ENCODE measurements around the gene CPED1.
"Not testable (repeated sequence)": the region's sequence is repeated elsewhere in the genome, so short reads cannot be mapped to it uniquely, and the experiment has no call there.

Gene CPED1

DNA sequence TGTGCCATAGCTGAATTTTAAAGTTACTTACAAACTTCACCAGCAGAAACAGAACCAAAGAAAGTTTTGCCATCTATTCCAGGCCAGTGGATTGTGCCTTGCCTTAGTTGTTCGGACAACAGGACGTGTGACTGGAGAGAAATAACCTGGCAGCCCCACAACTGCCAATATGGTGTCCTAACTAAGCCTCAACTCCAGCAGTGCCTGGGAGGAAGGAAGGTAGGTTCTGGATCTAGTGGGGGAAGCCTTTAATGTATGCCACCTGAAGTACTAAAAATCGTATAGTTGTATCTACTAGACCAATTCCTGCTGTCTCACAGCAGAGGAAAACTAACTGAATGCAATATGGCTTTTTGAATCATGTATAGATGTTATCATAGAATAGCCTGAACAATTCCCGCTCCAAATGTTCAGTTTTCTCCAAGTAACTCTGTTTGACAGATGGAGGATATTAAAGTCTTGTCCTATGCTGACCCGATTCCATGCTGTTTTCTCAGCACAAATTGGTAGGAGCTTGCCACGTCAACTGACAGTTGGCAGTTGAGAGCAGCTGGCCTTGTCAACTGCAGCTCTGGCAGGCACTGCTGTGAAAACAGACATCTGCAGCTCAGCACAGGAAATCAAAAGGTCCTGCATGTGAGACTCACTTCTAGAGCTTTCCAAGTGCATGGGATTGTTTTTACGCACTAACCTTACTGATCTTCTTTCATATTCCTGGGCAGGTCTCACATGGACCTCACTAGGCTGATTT lies 255.8 kb downstream of the CPED1 start:
- no peak for DNase-seq (ENCODE audit: low read depth in 2 of 2)

DNA sequence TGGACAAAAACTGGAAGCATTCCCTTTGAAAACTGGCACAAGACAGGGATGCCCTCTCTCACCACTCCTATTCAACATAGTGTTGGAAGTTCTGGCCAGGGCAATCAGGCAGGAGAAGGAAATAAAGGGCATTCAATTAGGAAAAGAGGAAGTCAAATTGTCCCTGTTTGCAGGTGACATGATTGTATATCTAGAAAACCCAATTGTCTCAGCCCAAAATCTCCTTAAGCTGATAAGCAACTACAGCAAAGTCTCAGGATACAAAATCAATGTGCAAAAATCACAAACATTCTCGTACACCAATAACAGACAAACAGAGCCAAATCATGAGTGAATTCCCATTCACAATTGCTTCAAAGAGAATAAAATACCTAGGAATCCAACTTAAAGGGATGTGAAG lies 262.9 kb downstream of the CPED1 start:
- not testable (repeated sequence) for DNase-seq (ENCODE audit: low read depth in 2 of 2)

DNA sequence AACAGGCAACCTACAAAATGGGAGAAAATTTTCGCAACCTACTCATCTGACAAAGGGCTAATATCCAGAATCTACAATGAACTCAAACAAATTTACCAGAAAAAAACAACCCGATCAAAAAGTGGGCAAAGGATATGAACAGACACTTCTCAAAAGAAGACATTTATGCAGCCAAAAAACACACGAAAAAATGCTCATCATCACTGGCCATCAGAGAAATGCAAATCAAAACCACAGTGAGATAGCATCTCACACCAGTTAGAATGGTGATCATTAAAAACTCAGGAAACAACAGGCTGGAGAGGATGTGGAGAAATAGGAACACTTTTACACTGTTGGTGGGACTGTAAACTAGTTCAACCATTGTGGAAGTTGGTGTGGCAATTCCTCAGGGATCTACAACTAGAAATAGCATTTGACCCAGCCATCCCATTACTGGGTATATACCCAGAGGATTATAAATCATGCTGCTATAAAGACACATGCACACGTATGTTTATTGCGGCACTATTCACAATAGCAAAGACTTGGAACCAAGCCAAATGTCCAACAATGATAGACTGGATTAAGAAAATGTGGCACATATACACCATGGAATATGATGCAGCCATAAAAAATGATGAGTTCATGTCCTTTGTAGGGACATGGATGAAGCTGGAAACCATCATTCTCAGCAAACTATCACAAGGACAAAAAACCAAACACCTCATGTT lies 264.2 kb downstream of the CPED1 start:
- DNase-seq (ENCODE audit: low read depth in 2 of 2), result not testable (repeated sequence)

DNA sequence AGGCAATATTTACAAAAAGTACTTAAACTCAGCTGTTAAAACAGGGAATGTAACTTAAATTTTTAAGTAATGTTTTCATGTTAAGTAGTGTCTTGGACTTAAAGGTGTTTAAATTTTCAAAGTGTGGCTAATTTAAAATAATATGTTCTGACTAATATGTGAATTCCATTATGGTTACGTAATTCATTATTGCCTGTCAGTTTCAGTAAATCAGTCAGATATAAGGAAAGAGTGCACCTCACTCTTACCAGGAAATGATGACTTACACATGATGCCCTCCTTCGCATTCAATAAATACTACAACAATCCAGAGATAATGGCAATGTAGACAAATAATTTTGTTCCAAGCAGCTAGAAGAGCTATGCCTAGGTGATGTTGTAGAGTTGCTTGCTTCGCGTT lies 271.3 kb downstream of the CPED1 start:
- DNase-seq (ENCODE audit: low read depth in 2 of 2), result no peak

DNA sequence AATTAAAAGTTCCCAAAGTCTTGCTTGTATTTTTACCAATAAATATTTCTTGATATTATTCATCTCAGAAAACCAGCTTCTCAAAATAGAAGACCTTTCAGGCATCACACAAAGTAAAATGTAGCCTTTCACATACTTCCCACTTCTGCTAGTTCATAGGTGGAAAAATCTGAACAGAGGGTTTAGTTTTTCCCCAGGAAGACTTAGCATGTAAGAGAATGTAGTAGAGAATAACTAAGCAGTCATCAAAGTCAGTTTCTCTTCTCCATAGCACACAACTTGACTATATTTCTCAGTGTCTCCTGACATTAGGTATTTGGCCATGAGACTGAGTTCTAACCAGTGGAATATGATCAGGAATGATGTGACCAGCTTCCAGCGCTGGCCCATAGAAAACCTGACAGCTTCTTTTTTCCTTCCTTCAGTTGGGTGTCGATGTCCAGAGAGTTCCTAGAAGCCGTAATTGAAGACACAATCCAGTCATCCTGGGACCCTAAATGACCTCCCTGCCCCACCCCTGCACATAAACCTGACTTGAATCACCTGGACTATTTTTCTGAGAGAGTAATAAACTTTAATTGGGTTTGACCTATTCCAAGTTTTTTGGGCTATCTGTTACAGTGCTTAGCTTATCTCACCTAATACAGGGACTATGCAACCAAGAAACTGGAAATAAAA lies 272.8 kb downstream of the CPED1 start:
- no peak for DNase-seq (ENCODE audit: low read depth in 2 of 2)

DNA sequence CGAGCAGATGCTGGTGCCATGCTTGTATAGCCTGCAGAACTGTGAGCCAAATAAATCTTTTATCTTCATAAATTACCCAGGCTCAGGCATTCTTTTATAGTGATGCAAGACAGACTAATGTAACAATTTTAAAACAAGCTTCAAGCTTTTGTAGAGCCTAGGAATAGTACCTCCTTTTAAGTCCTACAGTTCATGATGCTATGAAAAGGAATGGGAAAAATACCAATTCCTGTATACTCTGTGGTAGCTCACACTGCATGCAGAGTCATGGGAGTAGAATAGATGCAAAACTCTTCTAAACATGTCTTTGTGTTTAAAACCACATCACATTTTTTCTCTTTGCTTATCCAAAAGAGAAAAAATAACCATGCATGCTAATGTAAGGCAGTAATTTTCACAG lies 273.7 kb downstream of the CPED1 start:
- DNase-seq (ENCODE audit: low read depth in 2 of 2), result no peak

DNA sequence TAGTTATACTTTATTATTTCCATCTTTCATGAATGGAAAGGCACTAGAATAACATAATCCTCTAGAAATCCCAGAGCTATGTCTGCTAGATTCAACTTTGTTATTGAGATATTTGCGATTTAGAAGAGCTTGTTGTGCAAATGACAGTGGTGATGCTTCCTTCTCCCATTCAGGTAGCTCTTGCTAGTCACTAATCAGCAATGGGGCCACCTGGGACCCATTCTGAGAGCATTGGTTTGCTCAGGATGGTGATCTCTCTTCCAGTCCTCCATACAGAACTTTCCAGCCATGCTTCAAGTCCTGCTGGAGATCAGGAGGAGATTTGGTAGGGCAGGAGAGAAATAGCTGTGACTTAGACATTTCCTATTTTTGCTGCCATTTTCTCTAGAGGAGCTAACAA lies 274.5 kb downstream of the CPED1 start:
- no peak for DNase-seq (ENCODE audit: low read depth in 2 of 2)

DNA sequence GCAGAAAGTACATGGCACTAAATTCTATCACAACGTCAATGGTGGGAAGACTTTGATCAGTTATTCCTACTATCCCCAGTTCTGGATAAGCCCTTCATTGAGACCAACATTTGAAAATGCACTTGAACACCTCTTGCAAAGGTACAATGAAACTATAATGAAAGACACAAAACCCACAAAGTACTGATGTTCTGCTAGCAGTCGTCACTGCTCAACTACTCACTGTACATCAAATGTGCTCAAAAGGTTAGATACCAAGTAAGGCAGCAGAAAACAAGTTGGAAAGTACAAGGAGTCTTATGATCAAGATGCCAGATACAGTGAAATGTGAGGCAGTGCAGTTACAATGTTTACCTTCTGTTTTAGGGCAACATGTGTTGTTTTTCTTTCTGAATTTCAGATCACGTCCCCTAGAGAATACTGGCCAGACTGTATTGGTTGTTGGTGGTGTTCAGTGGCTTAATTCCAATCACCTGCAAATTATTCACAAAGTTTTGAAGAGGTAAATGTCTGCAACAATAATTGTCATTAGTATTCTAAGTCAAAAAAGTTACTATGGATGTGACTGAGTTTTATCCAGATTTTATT lies 277.9 kb downstream of the CPED1 start:
- no peak for DNase-seq (ENCODE audit: low read depth in 2 of 2)

DNA sequence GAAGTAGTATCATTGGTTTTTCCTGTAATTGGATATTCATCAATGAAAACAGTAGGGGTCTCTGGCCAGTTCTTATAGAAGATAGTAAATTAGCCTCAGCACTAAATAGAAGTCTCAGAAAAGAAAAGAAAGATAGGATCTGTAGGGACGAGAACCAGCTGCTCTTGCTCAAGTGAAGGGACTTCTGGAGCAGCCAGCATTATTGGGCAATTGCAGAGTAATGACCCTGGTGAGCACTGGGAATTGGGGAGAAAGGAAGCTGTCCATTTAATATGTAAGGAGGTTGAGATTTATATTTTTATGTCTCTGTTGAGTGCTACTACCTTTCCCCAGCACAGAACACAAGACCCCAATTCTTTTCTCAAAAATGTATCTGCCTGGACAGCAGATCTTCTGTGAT lies 279.1 kb downstream of the CPED1 start:
- no peak for DNase-seq (ENCODE audit: low read depth in 2 of 2)

DNA sequence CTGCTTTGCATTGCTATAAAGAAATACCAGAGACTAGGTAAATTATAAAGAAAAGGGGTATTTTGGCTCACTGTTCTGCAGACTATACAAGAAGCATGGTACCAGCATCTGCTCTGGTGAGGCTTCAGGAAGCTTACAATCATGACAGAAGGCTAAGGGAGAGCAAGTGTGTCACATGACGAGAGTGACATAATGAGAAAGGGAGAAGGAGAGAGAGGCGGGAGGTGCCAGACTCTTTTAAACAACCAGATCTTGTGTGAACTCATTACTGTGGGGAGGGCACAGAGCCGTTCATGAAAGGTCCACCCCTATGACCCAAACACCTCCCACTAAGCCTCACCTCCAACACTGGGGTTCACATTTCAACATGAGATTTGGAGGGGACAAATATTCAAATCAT lies 281.3 kb downstream of the CPED1 start:
- DNase-seq (ENCODE audit: low read depth in 2 of 2), result no peak

DNA sequence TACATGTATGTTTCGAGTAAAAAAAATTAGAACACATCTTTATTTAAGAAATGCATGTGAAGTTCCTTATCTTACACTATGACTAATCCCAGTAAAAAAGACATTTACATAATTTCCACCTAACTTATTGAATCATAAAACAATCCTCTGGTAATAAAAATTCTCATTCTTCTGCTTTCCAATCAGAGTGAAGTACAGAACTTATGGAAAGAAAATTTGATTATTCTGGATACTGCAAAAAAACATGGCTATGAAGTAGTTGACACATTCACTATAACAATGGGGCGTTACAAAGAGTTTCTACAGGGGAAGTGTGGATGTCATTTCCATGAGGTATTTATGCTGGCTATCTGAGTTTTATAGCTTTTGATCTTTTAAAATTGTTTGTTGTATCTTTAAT lies 282.6 kb downstream of the CPED1 start:
- no peak for DNase-seq (ENCODE audit: low read depth in 2 of 2)

DNA sequence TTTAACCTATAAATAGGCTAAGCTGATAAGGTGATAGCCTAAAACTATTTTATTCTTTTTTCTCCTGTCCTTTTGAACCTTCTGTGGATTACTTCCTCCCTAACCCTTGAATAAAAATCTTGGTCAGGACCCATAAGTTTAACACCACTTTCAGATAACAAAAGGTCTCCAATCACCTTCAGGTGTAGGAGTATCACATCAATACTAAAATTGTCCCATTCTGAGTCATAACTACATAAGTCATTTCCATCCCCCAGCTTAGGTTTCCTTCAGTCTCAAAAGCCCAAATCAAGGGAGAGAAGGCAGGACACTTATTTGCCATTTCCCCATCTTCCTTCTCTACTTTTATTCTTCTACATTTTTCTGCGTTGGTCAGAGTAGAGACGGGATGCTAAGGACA lies 283.4 kb downstream of the CPED1 start:
- DNase-seq (ENCODE audit: low read depth in 2 of 2), result no peak

DNA sequence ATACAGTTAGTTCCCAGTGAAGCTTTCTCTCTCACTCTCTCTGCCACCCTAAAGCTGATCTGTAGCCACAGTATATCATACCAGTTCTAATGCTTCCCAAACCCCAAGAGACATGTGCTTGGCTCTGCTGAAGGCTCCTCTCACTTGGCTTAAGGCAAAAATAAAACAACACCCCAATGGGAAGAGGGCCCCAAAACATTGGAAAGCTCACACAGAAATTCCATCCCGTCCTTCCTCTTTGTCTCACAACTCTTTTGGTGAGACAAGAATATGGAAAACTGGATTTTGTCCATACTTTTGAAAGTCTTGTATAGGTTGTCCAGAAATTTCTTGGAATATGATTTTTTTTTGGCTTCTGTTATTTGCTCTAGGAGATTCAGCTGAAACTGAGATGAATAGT lies 284.2 kb downstream of the CPED1 start:
- no peak for DNase-seq (ENCODE audit: low read depth in 2 of 2)

DNA sequence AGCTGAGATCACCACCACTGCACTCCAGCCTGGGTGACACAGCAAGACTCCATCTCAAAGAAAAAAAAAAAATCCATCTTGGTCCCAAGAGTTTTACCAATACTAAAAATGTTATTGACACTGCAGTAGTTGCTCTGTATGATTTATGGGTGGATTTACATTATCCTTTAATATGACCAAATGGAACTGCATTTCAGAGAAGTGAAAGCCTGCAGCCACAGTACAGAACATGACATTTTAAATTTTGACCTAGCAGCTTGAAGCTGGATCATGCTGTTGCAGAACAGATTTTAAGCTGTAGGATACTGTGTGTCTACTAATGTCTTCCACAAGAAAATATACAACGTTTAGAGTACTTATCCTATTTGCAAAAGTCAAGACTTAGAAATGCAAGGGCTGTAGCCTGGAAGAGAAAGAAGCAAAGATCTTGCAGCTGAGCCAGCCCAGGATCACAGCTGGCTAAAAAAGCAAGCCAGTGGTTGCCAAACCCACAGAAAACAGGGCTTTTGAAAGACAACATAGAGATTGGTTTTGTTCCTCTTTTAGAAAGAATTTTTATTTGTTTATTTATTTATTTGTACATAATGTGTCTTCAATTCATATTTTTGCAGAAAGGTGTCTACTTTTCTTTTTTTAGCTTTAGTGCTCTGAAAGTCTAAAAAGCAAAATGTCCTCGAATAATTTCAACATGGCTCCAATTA lies 285.1 kb downstream of the CPED1 start:
- no peak for DNase-seq (ENCODE audit: low read depth in 2 of 2)

DNA sequence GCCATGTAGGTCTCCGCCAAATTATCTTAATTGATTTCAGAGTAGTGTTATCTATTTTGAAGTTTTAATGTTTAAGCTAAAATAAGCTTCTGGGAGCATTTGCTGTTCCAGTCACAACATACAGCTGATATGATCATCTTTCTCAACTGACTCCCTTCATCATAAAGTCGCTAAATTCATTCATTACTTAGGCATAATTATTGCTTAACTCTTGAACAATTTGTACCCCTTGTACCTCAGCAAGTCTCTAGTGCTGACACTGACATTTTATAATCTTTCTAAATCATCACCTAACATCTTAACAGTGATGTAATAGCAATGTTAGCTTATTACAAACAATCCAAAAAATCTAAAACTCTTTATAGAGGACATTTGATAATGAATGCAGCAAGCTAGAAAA lies 286.0 kb downstream of the CPED1 start:
- no peak for DNase-seq (ENCODE audit: low read depth in 2 of 2)

DNA sequence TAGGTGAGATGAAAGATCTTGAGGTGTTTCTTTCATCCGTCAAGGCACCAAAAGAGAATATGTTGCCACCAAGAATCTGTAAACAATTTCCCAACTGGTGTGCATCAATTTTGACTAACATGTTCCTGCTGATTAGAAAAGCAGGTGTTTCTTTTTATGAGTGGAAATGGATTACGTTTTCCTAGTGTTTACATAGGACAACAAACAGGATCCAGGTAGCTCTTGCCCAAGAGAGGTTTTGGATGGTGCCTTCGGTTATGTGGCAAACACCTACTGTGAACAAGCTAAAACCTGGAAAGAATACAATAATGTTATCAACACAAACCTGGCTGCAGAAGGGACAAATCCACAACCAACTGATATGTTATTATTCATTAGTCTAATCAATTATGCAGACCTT lies 286.7 kb downstream of the CPED1 start:
- DNase-seq (ENCODE audit: low read depth in 2 of 2), result no peak

DNA sequence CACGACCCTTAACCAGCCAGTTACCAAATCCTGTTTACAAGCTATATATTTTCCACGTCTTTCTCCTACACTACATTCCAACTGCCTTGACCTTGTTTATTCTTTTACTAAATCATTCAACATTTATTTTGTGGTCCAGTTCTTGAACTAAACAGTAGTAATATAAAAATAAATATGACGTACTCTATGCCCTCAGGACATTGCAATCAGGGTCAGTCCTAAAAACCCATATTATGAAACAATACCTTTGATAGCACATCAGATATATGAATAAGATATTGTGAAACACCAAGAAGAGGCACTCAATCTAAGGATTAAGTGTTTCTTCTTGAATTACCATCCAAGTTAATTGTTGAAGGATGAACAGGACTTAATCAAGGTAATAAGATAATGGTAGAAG lies 287.8 kb downstream of the CPED1 start:
- no peak for DNase-seq (ENCODE audit: low read depth in 2 of 2)

DNA sequence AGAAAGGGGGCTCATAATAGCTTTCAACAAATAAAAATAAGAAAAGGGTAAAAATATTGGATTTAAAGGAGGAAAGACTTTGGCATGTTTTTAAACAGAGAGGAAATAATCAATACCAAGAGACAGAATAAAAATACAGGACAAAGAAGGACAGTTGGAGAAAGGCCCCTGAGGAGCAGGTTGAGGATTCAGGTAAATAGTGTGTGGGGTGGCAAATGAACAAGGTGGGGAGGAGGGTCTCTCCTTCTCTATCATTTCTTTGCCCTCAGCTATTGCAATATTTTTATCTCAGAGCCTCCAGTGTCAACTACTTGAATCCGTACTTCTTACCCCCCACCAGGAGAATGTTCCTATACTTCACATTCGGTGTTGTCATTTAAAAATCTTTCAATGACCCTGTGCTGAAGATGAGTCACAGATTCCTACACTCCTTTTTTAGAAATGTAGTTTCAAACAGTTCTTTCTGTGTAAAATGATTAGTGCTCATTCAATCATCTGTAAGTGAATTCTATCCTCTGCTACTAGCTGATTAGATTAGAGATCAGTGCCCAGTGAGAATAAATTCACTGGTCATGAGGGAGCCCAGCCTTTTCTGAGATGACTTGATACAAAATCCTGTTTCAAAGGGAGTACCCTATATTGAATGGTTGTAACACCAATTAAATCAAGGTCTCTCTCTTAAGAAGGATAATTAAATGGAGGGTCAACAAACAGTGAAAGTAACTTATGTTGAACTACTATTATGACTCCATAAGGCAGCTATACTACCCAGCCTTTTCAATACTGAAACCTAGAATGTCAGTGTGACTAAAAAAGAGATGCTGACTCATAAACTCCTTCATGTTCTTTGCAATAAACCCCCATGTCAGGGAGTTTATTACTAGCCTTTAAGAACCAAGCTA lies 289.9 kb downstream of the CPED1 start:
- no peak for DNase-seq (ENCODE audit: low read depth in 2 of 2)

DNA sequence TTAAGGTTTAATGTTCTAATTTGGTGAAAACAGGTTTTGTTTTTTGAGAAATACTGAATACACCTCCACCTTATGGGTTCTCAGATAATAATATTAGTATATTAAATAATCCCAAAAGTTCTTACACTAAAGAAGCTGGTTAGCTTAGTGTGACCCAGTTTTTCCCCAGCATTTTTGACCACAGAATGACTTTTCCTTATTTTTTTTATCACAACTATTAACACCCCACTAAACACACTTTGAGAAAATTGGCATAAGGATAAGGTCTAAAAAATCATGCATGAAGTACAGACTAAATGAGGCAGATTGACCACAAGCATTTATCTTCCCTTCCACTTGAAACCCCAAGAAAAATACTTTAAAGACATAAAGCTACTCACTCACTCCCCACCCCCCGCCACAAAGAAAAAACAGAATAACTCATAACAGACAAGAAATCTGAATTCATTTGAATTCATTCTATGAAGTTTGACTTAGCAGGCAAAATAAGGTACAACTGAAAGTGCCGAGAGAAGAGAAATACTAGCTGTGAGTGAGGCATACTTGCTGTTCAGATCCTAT lies 290.6 kb downstream of the CPED1 start:
- no peak for DNase-seq (ENCODE audit: low read depth in 2 of 2)

DNA sequence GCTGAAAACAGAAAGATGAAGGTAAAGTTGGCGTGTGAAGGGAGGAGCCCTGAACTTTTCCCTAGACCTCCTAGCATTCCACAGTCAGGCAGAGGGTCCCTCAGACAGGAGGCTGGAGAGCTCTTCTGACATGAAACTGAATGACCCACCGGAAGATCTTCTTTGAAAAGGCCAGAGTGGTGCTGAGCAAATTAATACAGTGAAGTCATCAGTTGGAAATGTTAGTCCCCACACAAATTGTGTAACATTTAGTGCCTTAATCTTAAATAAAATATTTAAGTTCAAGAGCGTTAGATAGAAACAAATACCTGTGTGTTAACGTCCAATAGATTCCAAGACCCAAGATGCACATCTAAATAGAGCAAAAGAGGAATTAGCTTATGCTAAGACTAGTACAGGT lies 291.3 kb downstream of the CPED1 start:
- no peak for DNase-seq (ENCODE audit: low read depth in 2 of 2)

DNA sequence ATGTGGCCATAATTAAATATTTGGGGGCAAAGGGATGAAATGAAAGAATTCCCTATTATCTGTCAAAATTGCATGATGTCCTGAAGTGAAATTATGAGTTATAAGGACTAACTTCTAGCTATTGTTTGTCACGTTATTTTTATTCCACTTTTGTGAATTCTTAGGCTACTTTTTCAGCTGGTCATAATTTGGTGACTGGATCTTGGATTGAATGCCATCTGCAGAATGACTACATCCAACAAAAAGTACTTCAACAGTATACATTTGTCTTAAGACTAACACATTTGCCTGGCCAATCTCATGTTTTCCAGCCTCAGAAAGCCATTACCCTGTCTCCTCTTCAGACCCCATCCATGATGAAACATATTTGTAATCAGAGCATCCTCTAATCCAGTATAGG lies 292.1 kb downstream of the CPED1 start:
- DNase-seq (ENCODE audit: low read depth in 2 of 2), result no peak
